Memory B cell (primary cell): ENCODE results near the gene TNS1.
A peak's percentile ranks its signal among the peaks of the same experiment; 100 is the strongest.

ENCODE experiments used
- ATAC-seq: fragments of 150-1000 bp; cut with Tn5 transposase; 2 replicates; pipeline ENCODE4 v1.10.0; 2021; ENCODE audit warnings: low read depth, mild to moderate bottlenecking, moderate library complexity
- DNase-seq, 2 donors: peaks; one replicate each; pipeline ENCODE4 v3.0.0; 2022; ENCODE audit warnings: low spot score in 2 of 2
- H3K27ac Mint-ChIP-seq: one replicate; pipeline ENCODE4 v1.8.0; 2022; ENCODE audit warnings: mild to moderate bottlenecking, moderate library complexity, mixed read lengths
- H3K27me3 Mint-ChIP-seq: one replicate; pipeline ENCODE4 v1.8.0; 2022; ENCODE audit warnings: mixed read lengths
- H3K36me3 Mint-ChIP-seq: one replicate; pipeline ENCODE4 v1.8.0; 2022; ENCODE audit warnings: mild to moderate bottlenecking, mixed read lengths
- H3K4me1 Mint-ChIP-seq: one replicate; pipeline ENCODE4 v1.8.0; 2022; ENCODE audit warnings: mixed read lengths
- H3K4me3 Mint-ChIP-seq: one replicate; pipeline ENCODE4 v1.8.0; 2022; ENCODE audit warnings: mild to moderate bottlenecking, moderate library complexity, mixed read lengths
- H3K9me3 Mint-ChIP-seq: one replicate; pipeline ENCODE4 v1.8.0; 2022; ENCODE audit warnings: mixed read lengths

TNS1 gene

GRCh38 chr2:217839073-217839749 lies 163.6 kb downstream of the TNS1 start:
- no peak overlapping the region for H3K27ac Mint-ChIP-seq
- peaks cover 7% of the 10 kb centered on the region for H3K27me3 Mint-ChIP-seq
- ATAC-seq (no peak), DNase-seq (no peak)
- peaks cover under 1% of the 10 kb centered on the region for H3K4me1 Mint-ChIP-seq
- no peak overlapping the region for H3K4me3 Mint-ChIP-seq
- no peaks in the 10 kb centered on the region for H3K9me3 Mint-ChIP-seq
- H3K36me3 Mint-ChIP-seq: no peaks in the 10 kb centered on the region

GRCh38 chr2:217838409-217838831 lies 164.4 kb downstream of the TNS1 start:
- ATAC-seq: no peak
- H3K9me3 Mint-ChIP-seq: no peaks in the 10 kb centered on the region
- no peak for DNase-seq
- H3K4me3 Mint-ChIP-seq: no peak overlapping the region
- peaks cover 2% of the 10 kb centered on the region for H3K4me1 Mint-ChIP-seq
- peaks cover 8% of the 10 kb centered on the region for H3K27me3 Mint-ChIP-seq
- no peak overlapping the region for H3K27ac Mint-ChIP-seq
- no peaks in the 10 kb centered on the region for H3K36me3 Mint-ChIP-seq

GRCh38 chr2:217837530-217837929 lies 165.3 kb downstream of the TNS1 start:
- ATAC-seq (no peak), DNase-seq (no peak)
- Mint-ChIP-seq H3K4me1 (peaks cover 2% of the 10 kb centered on the region), H3K36me3 (no peaks in the 10 kb centered on the region), H3K27ac (no peak overlapping the region), H3K9me3 (no peaks in the 10 kb centered on the region), H3K27me3 (peaks cover 11% of the 10 kb centered on the region), H3K4me3 (no peak overlapping the region)

- no peak overlapping the region for H3K4me3 Mint-ChIP-seq
- no peaks in the 10 kb centered on the region for H3K9me3 Mint-ChIP-seq
- H3K4me1 Mint-ChIP-seq: peaks cover 2% of the 10 kb centered on the region
- peaks cover 12% of the 10 kb centered on the region for H3K27me3 Mint-ChIP-seq
- H3K27ac Mint-ChIP-seq: no peak overlapping the region
- no peak for DNase-seq
- H3K36me3 Mint-ChIP-seq: no peaks in the 10 kb centered on the region
- ATAC-seq: no peak
Observed at GRCh38 chr2:217836901-217837491, 165.8 kb downstream of the TNS1 start.

GRCh38 chr2:217835931-217836891 lies 166.6 kb downstream of the TNS1 start:
- H3K27me3 Mint-ChIP-seq: peaks cover 14% of the 10 kb centered on the region
- H3K4me3 Mint-ChIP-seq: no peak overlapping the region
- peaks cover 2% of the 10 kb centered on the region for H3K4me1 Mint-ChIP-seq
- no peaks in the 10 kb centered on the region for H3K9me3 Mint-ChIP-seq
- H3K36me3 Mint-ChIP-seq: no peaks in the 10 kb centered on the region
- ATAC-seq: no peak
- H3K27ac Mint-ChIP-seq: no peak overlapping the region
- DNase-seq: no peak

- peaks cover 2% of the 10 kb centered on the region for H3K4me1 Mint-ChIP-seq
- H3K36me3 Mint-ChIP-seq: no peaks in the 10 kb centered on the region
- peaks cover 14% of the 10 kb centered on the region for H3K27me3 Mint-ChIP-seq
- H3K4me3 Mint-ChIP-seq: no peak overlapping the region
- H3K9me3 Mint-ChIP-seq: no peaks in the 10 kb centered on the region
- DNase-seq (no peak), ATAC-seq (no peak)
- H3K27ac Mint-ChIP-seq: no peak overlapping the region
Observed at GRCh38 chr2:217834744-217835513, 167.9 kb downstream of the TNS1 start.

- H3K27ac Mint-ChIP-seq: no peak overlapping the region
- no peak for ATAC-seq
- peaks cover 2% of the 10 kb centered on the region for H3K4me1 Mint-ChIP-seq
- no peaks in the 10 kb centered on the region for H3K9me3 Mint-ChIP-seq
- no peaks in the 10 kb centered on the region for H3K36me3 Mint-ChIP-seq
- no peak overlapping the region for H3K4me3 Mint-ChIP-seq
- H3K27me3 Mint-ChIP-seq: peaks cover 14% of the 10 kb centered on the region
- DNase-seq: no peak
Observed at GRCh38 chr2:217834057-217834620, 168.7 kb downstream of the TNS1 start.

GRCh38 chr2:217833439-217833838 lies 169.4 kb downstream of the TNS1 start:
- Mint-ChIP-seq H3K27ac (no peak overlapping the region), H3K9me3 (no peaks in the 10 kb centered on the region), H3K36me3 (no peaks in the 10 kb centered on the region), H3K4me1 (peaks cover 2% of the 10 kb centered on the region), H3K4me3 (no peak overlapping the region), H3K27me3 (peaks cover 14% of the 10 kb centered on the region)
- ATAC-seq: no peak
- no peak for DNase-seq

- Mint-ChIP-seq H3K9me3 (no peaks in the 10 kb centered on the region), H3K4me3 (no peak overlapping the region), H3K36me3 (no peaks in the 10 kb centered on the region), H3K4me1 (peaks cover 2% of the 10 kb centered on the region), H3K27me3 (peaks cover 14% of the 10 kb centered on the region), H3K27ac (no peak overlapping the region)
- ATAC-seq (no peak), DNase-seq (no peak)
Observed at GRCh38 chr2:217832987-217833386, 169.8 kb downstream of the TNS1 start.

GRCh38 chr2:217832115-217832514 lies 170.7 kb downstream of the TNS1 start:
- H3K4me3 Mint-ChIP-seq: no peak overlapping the region
- H3K4me1 Mint-ChIP-seq: peaks cover 2% of the 10 kb centered on the region
- no peaks in the 10 kb centered on the region for H3K9me3 Mint-ChIP-seq
- no peak for ATAC-seq
- no peak overlapping the region for H3K27ac Mint-ChIP-seq
- no peaks in the 10 kb centered on the region for H3K36me3 Mint-ChIP-seq
- peaks cover 14% of the 10 kb centered on the region for H3K27me3 Mint-ChIP-seq
- no peak for DNase-seq

GRCh38 chr2:217831306-217831705 lies 171.5 kb downstream of the TNS1 start:
- Mint-ChIP-seq H3K4me1 (peaks cover 2% of the 10 kb centered on the region), H3K27me3 (peaks cover 16% of the 10 kb centered on the region), H3K4me3 (no peak overlapping the region), H3K9me3 (no peaks in the 10 kb centered on the region), H3K27ac (no peak overlapping the region), H3K36me3 (no peaks in the 10 kb centered on the region)
- DNase-seq: no peak
- no peak for ATAC-seq

GRCh38 chr2:217830807-217831206 lies 172.0 kb downstream of the TNS1 start:
- Mint-ChIP-seq H3K27ac (no peak overlapping the region), H3K9me3 (no peaks in the 10 kb centered on the region), H3K4me1 (peaks cover 2% of the 10 kb centered on the region), H3K27me3 (peaks cover 21% of the 10 kb centered on the region), H3K4me3 (no peak overlapping the region), H3K36me3 (no peaks in the 10 kb centered on the region)
- ATAC-seq (no peak), DNase-seq (no peak)

- H3K27ac Mint-ChIP-seq: peak overlapping the region; percentile 19
- H3K4me1 Mint-ChIP-seq: peaks cover 2% of the 10 kb centered on the region
- no peak overlapping the region for H3K4me3 Mint-ChIP-seq
- no peak for DNase-seq
- no peaks in the 10 kb centered on the region for H3K36me3 Mint-ChIP-seq
- ATAC-seq: no peak
- no peaks in the 10 kb centered on the region for H3K9me3 Mint-ChIP-seq
- H3K27me3 Mint-ChIP-seq: peaks cover 21% of the 10 kb centered on the region
Observed at GRCh38 chr2:217830061-217830460, 172.7 kb downstream of the TNS1 start.
